HCT116 (cell line): ENCODE measurements around the gene TMIGD2. TPM values are rescaled to one million over a fixed set of nuclear protein-coding genes. Genes with fewer than 3 reads are reported as not detected.

Source experiments
- ATAC-seq: fragments of 200-7000 bp; cut with Tn5 transposase; 2 replicates; pipeline ENCODE4 v1.9.1; 2020; ENCODE audit warnings: mild to moderate bottlenecking, moderate library complexity
- BruUV-seq: library from RNA; stranded (reverse); fragments of 400-500 nt; replicated peaks from 2 replicates; lab custom pipeline; 2021; lab: Mats Ljungman, UMichigan
- CTCF ChIA-PET: fragments of 300-600 bp; sonication (Branson Sonifier 250); formaldehyde crosslinking; loops from one replicate; lab custom pipeline; 2021; ENCODE audit warnings: antibody characterized with exemption; lab: Charles Lee
- POLR2A ChIA-PET: fragments of 300-600, 350-600 bp; sonication (Branson Sonifier 250); formaldehyde crosslinking; loops from one replicate; lab custom pipeline; 2021; ENCODE audit warnings: antibody characterized with exemption; lab: Charles Lee
- RAD21 ChIA-PET, 2 experiments: fragments of 300-600 bp; sonication (Branson Sonifier 250); formaldehyde crosslinking; loops; one replicate each; lab custom pipeline; 2023; ENCODE audit warnings: low total read pairs in 2 of 2; ENCODE audit not compliant: uncharacterized antibody in 2 of 2, unreplicated experiment in 2 of 2, low non-redundant PET in 1 of 2; lab: Charles Lee
- DNase-seq: peaks from one replicate; pipeline ENCODE4 v3.0.0-alpha.2; 2010; ENCODE audit warnings: low read depth, low spot score
- H2AFZ ChIP-seq: fragments of 200-600 bp; shearing (Covaris generic), sonication (generic); 2 replicates; pipeline ENCODE4 v1.6.1; 2017; ENCODE audit warnings: low read depth, mixed run types, mixed read lengths, antibody characterized with exemption, low read length; ENCODE audit not compliant: poor library complexity, severe bottlenecking
- H3K27ac ChIP-seq: 2 replicates; pipeline ENCODE4 v1.5.1; 2012; ENCODE audit warnings: low read depth, low read length
- H3K27me3 ChIP-seq: fragments of 200-600 bp; sonication (generic); 2 replicates; pipeline ENCODE4 v1.6.1; 2016; ENCODE audit warnings: mixed run types, low read length, mixed read lengths; ENCODE audit not compliant: insufficient read depth
- H3K36me3 ChIP-seq, 2 experiments: fragments of 200-500 bp in 1 of 2; fragments of 200-600 bp in 1 of 2; sonication (Bioruptor generic) in 1 of 2; sonication (generic) in 1 of 2; 2 replicates each; pipeline versions ENCODE4 v1.5.1 to v1.6.1; 2014 to 2016; ENCODE audit warnings: low read length in 2 of 2, inconsistent platforms in 1 of 2, mixed read lengths in 1 of 2, mixed run types in 1 of 2; ENCODE audit not compliant: insufficient read depth in 2 of 2, control insufficient read depth in 1 of 2
- H3K4me1 ChIP-seq, 2 experiments: fragments of 200-600 bp in 1 of 2; sonication (generic) in 1 of 2; 2 replicates each; pipeline versions ENCODE4 v1.5.1 to v1.6.1; 2012 to 2017; ENCODE audit warnings: low read length in 2 of 2, inconsistent platforms in 1 of 2, mild to moderate bottlenecking in 1 of 2, mixed read lengths in 1 of 2, mixed run types in 1 of 2, moderate library complexity in 1 of 2; ENCODE audit not compliant: insufficient read depth in 2 of 2, control insufficient read depth in 1 of 2
- H3K4me2 ChIP-seq: fragments of 200-600 bp; sonication (generic); 2 replicates; pipeline ENCODE4 v1.6.1; 2017; ENCODE audit warnings: mixed run types, low read length, mixed read lengths
- H3K4me3 ChIP-seq, 2 experiments: fragments of 200-600 bp in 1 of 2; sonication (generic) in 1 of 2; replicated peaks in 1 of 2; 2 replicates each; pipeline ENCODE4 v1.5.1; 2011 to 2016; ENCODE audit warnings: low read length in 2 of 2, control low read depth in 1 of 2, low read depth in 1 of 2, mild to moderate bottlenecking in 1 of 2, mixed read lengths in 1 of 2, mixed run types in 1 of 2
- H3K79me2 ChIP-seq: fragments of 200-600 bp; sonication (generic); 2 replicates; pipeline ENCODE4 v1.6.1; 2017; ENCODE audit warnings: mild to moderate bottlenecking, mixed run types, low read length, moderate library complexity, mixed read lengths; ENCODE audit not compliant: insufficient read depth
- H3K9ac ChIP-seq: fragments of 200-600 bp; sonication (generic); 2 replicates; pipeline ENCODE4 v1.6.1; 2016; ENCODE audit warnings: low read length, mixed read lengths
- H3K9me2 ChIP-seq: fragments of 200-600 bp; sonication (generic), shearing (Covaris generic); 2 replicates; pipeline ENCODE4 v1.6.1; 2017; ENCODE audit warnings: mixed run types, mild to moderate bottlenecking, moderate library complexity; ENCODE audit not compliant: insufficient read depth
- H3K9me3 ChIP-seq, 2 experiments: fragments of 200-500 bp in 1 of 2; fragments of 200-600 bp in 1 of 2; sonication (Bioruptor generic) in 1 of 2; sonication (generic) in 1 of 2; 2 replicates each; pipeline ENCODE4 v1.6.1; 2014 to 2017; ENCODE audit warnings: low read length in 2 of 2, mixed read lengths in 2 of 2, inconsistent platforms in 1 of 2, low read depth in 1 of 2, mild to moderate bottlenecking in 1 of 2, mixed run types in 1 of 2, moderate library complexity in 1 of 2; ENCODE audit not compliant: control insufficient read depth in 1 of 2, insufficient read depth in 1 of 2
- H4K20me1 ChIP-seq: fragments of 200-600 bp; sonication (generic), shearing (Covaris generic); 2 replicates; pipeline ENCODE4 v1.6.1; 2017; ENCODE audit warnings: mixed run types, mild to moderate bottlenecking, moderate library complexity; ENCODE audit not compliant: insufficient read depth
- CBX3 ChIP-seq: IDR thresholded peaks from 2 replicates; pipeline ENCODE4 v1.6.1; 2012; ENCODE audit warnings: low read depth
- RAD21 ChIP-seq: IDR thresholded peaks from 2 replicates; pipeline ENCODE4 v1.6.1; 2012; ENCODE audit warnings: low read depth, mild to moderate bottlenecking
- REST ChIP-seq: IDR thresholded peaks from 2 replicates; pipeline ENCODE4 v1.6.1; 2012; ENCODE audit warnings: low read depth
- SIN3A ChIP-seq: IDR thresholded peaks from 2 replicates; pipeline ENCODE4 v1.6.1; 2012; ENCODE audit warnings: low read depth
- SRF ChIP-seq: IDR thresholded peaks from 2 replicates; pipeline ENCODE4 v1.6.1; 2012; ENCODE audit warnings: low read depth
- YY1 ChIP-seq: IDR thresholded peaks from 2 replicates; pipeline ENCODE4 v1.6.1; 2011; ENCODE audit warnings: low read length, low read depth, moderate library complexity, mild to moderate bottlenecking; ENCODE audit not compliant: insufficient replicate concordance; ENCODE audit errors: extremely low read depth
- intact Hi-C: fragments of 100-400 bp; cut with micrococcal nuclease; formaldehyde crosslinking; loops from 2 replicates; pipeline ENCODE4 v1.10.0; 2022
- total RNA-seq: library from RNA; stranded (reverse); gene quantifications from one replicate; pipeline ENCODE4 v1.2.1, GENCODE V29; 2021; ENCODE audit not compliant: unreplicated experiment

Gene TMIGD2
- total RNA-seq, 1 experiment from 2014 or later, result not detected

- TF ChIP-seq SIN3A, result no peak
Measured at GRCh38 chr19:4342615-4343369, 40.6 kb upstream of the TMIGD2 start (continued).

GRCh38 chr19:4342314-4342614 lies 40.1 kb upstream of the TMIGD2 start:
- ATAC-seq, result peak; percentile 2
- TF ChIP-seq REST, result no peak
- no peak for TF ChIP-seq SIN3A
- no peak for TF ChIP-seq YY1
- TF ChIP-seq CBX3, result no peak
- no peak for TF ChIP-seq RAD21
- no peak for TF ChIP-seq SRF
- ChIA-PET CTCF (interaction anchor here (0.6 to 3.0 kb wide), 7 partner anchors 10 to 129 kb away, joined by 3 to 47 read pairs (median 4); partner anchors contain the start of genes CHAF1A and HDGFL2), POLR2A (interaction anchor here (0.8 to 1.6 kb wide), 16 partner anchors 9 to 129 kb away, joined by 3 to 11 read pairs (median 5); partner anchors contain the start of genes CHAF1A and YJU2), RAD21 (interaction anchor here (0.8 to 1.5 kb wide), 3 partner anchors 33 to 75 kb away, joined by 3 to 10 read pairs (median 3); no protein-coding TSS in a partner anchor)
- Histone ChIP-seq H4K20me1 (no peaks in the 10 kb centered on the region), H3K9me3 (no peaks in the 10 kb centered on the region), H3K4me2 (peak overlapping the region; percentile 97), H3K27me3 (no peaks in the 10 kb centered on the region), H3K4me3 (peak overlapping the region; percentile 68 to 75), H3K79me2 (no peaks in the 10 kb centered on the region; the same call in 1 of the 2 replicates), H2AFZ (no peak overlapping the region), H3K27ac (peak overlapping the region; percentile 86), H3K4me1 (peaks cover 7 to 18% of the 10 kb centered on the region in 2 experiments), H3K9me2 (no peaks in the 10 kb centered on the region), H3K36me3 (peaks cover 0 to 5% of the 10 kb centered on the region in 2 experiments; a peak in 2 of 4 replicates), H3K9ac (peak overlapping the region; percentile 77)
- BruUV-seq, result TSS peak; percentile 99
- intact Hi-C loops, result loop anchor here (2.0 kb wide), 1 partner anchor 33 kb away; no protein-coding TSS in a partner anchor
- no peak for DNase-seq
